Body of pancreas (tissue), 4 donors: ENCODE data around the gene ANO2. TPM values are rescaled to one million over a fixed set of nuclear protein-coding genes. Genes with fewer than 3 reads are reported as not detected.

ENCODE experiments used
- ATAC-seq: fragments of 150-250 bp; one replicate; pipeline ENCODE4 v1.9.1; 2016
- DNase-seq, 4 donors: peaks; one replicate each; pipeline ENCODE4 v3.0.0-alpha.2; 2019
- H3K27ac ChIP-seq, 4 donors: fragments of 200-600 bp; sonication (generic); 1 replicate in 3 of 4; 2 replicates in 1 of 4; pipeline versions ENCODE4 v1.5.1 to v1.6.1; 2016 to 2019; ENCODE audit warnings: mild to moderate bottlenecking in 1 of 4, mixed read lengths in 1 of 4, moderate library complexity in 1 of 4
- H3K27me3 ChIP-seq, 2 donors: fragments of 200-600 bp; sonication (generic); one replicate each; pipeline ENCODE4 v1.6.0; 2016; ENCODE audit warnings: mild to moderate bottlenecking in 1 of 2
- H3K36me3 ChIP-seq, 2 donors: fragments of 200-600 bp; sonication (generic); replicated peaks in 1 of 2; 2 replicates each; pipeline ENCODE4 v1.5.1; 2016; ENCODE audit warnings: low read depth in 2 of 2; ENCODE audit not compliant: insufficient read depth in 1 of 2
- H3K4me1 ChIP-seq: fragments of 200-600 bp; sonication (generic); one replicate; pipeline ENCODE4 v1.6.0; 2016
- H3K4me3 ChIP-seq, 2 donors: fragments of 200-600 bp; sonication (generic); 1 replicate in 1 of 2; 2 replicates in 1 of 2; pipeline ENCODE4 v1.5.1; 2016 to 2019
- H3K9me3 ChIP-seq, 3 donors: fragments of 200-600 bp; sonication (generic); 1 replicate in 2 of 3; 2 replicates in 1 of 3; pipeline ENCODE4 v1.5.1; 2016
- CTCF ChIP-seq, 7 experiments: fragments of 450-650 bp in 4 of 7; fragments of 200-600 bp in 3 of 7; sonication (generic) in 3 of 7; IDR thresholded peaks; one replicate each; pipeline ENCODE4 v1.5.1; 2016 to 2019; ENCODE audit warnings: antibody characterized with exemption in 7 of 7
- POLR2A ChIP-seq, 3 donors: fragments of 450-650 bp; IDR thresholded peaks; one replicate each; pipeline ENCODE4 v1.6.1; 2016; ENCODE audit warnings: antibody characterized with exemption in 3 of 3, mild to moderate bottlenecking in 2 of 3
- WGBS, 2 donors: methylation state at CpG; one replicate each; pipeline ENCODE4 v1.1.5; 2017; 5-methylcytosine and 5-hydroxymethylcytosine counted together
- intact Hi-C: fragments of 100-400 bp; cut with DNase I; formaldehyde crosslinking; loops from one replicate; pipeline ENCODE4 v1.15.1; 2023
- total RNA-seq, 2 donors: library from RNA; depleted of rRNA; stranded (reverse); fragments of >200 nt; gene quantifications; one replicate each; pipeline ENCODE4 v1.1.0, GENCODE V29; 2016

ANO2 gene
- total RNA-seq, 2 donors from 2014 or later = 2.1 to 4.3 TPM

GRCh38 chr12:5787828-5788227 lies 157.2 kb downstream of the ANO2 start:
- DNase-seq (no peak), ATAC-seq (no peak)
- H3K36me3 ChIP-seq = no peaks in the 10 kb centered on the region
- H3K9me3 ChIP-seq = no peaks in the 10 kb centered on the region
- 86 to 90% methylated on average over 5 of the region's 5 CpGs for WGBS, 2 donors
- no peak overlapping the region for H3K4me3 ChIP-seq
- no peaks in the 10 kb centered on the region for H3K4me1 ChIP-seq
- TF ChIP-seq CTCF (IDR thresholded peaks at IDR 0.05) (no peak), POLR2A (IDR thresholded peaks at IDR 0.05) (no peak)
- intact Hi-C loops = no loop called here
- H3K27me3 ChIP-seq = no peaks in the 10 kb centered on the region
- H3K27ac ChIP-seq = no peak overlapping the region

GRCh38 chr12:5785601-5786000 lies 159.5 kb downstream of the ANO2 start:
- TF ChIP-seq POLR2A (IDR thresholded peaks at IDR 0.05) (no peak), CTCF (IDR thresholded peaks at IDR 0.05) (no peak)
- Histone ChIP-seq H3K27me3 (no peaks in the 10 kb centered on the region), H3K36me3 (no peaks in the 10 kb centered on the region), H3K27ac (no peak overlapping the region), H3K9me3 (no peaks in the 10 kb centered on the region), H3K4me3 (no peak overlapping the region), H3K4me1 (no peaks in the 10 kb centered on the region)
- DNase-seq (no peak), ATAC-seq (no peak)
- intact Hi-C loops = no loop called here
- WGBS, 2 donors = 79 to 87% methylated on average over 4 to 5 of the region's 5 CpGs

GRCh38 chr12:5784462-5785130 lies 160.5 kb downstream of the ANO2 start:
- no peak for DNase-seq
- Histone ChIP-seq H3K27me3 (no peaks in the 10 kb centered on the region), H3K27ac (no peak overlapping the region), H3K4me3 (no peak overlapping the region), H3K36me3 (no peaks in the 10 kb centered on the region), H3K4me1 (no peaks in the 10 kb centered on the region), H3K9me3 (no peaks in the 10 kb centered on the region)
- TF ChIP-seq POLR2A (IDR thresholded peaks at IDR 0.05) (no peak), CTCF (IDR thresholded peaks at IDR 0.05) (no peak)
- 65 to 74% methylated on average over 2 to 3 of the region's 3 CpGs for WGBS, 2 donors
- no peak for ATAC-seq
- intact Hi-C loops = no loop called here

GRCh38 chr12:5783289-5783920 lies 161.7 kb downstream of the ANO2 start:
- WGBS, 2 donors = 82% methylated on average over 4 of the region's 4 CpGs

More at GRCh38 chr12:5783289-5783920, 161.7 kb downstream of the ANO2 start:
- no peak overlapping the region for H3K27ac ChIP-seq
- no peak overlapping the region for H3K4me3 ChIP-seq
- ATAC-seq (no peak), DNase-seq (no peak)
- H3K36me3 ChIP-seq = no peaks in the 10 kb centered on the region
- H3K4me1 ChIP-seq = no peaks in the 10 kb centered on the region
- H3K9me3 ChIP-seq = no peaks in the 10 kb centered on the region
- intact Hi-C loops = no loop called here
- TF ChIP-seq CTCF (IDR thresholded peaks at IDR 0.05) (no peak), POLR2A (IDR thresholded peaks at IDR 0.05) (no peak)
- no peaks in the 10 kb centered on the region for H3K27me3 ChIP-seq
